Caco-2 (cell line): Measurements from ENCODE around the gene SPPL3. TPM values are rescaled to one million over a fixed set of nuclear protein-coding genes. Genes with fewer than 3 reads are reported as not detected.

Experiments
- BruUV-seq: library from RNA; stranded (reverse); fragments of 400-500 nt; replicated peaks from 2 replicates; lab custom pipeline; 2021; lab: Mats Ljungman, UMichigan
- CTCF ChIA-PET: fragments of 300-600 bp; sonication (Branson Sonifier 250); formaldehyde crosslinking; loops from one replicate; lab custom pipeline; 2022; ENCODE audit warnings: antibody characterized with exemption; lab: Charles Lee
- POLR2A ChIA-PET: fragments of 300-600 bp; sonication (Branson Sonifier 250); formaldehyde crosslinking; loops from one replicate; lab custom pipeline; 2022; ENCODE audit warnings: antibody characterized with exemption; lab: Charles Lee
- DNase-seq, 2 experiments: peaks; one replicate each; pipeline versions ENCODE4 v3.0.0 to v3.0.0-alpha.2; 2020 to 2022
- H3K27me3 ChIP-seq: replicated peaks from 2 replicates; pipeline ENCODE4 v1.6.0; 2011; ENCODE audit warnings: low read length; ENCODE audit not compliant: control insufficient read depth, insufficient read depth
- H3K36me3 ChIP-seq: 2 replicates; pipeline ENCODE4 v1.5.1; 2011; ENCODE audit warnings: low read length; ENCODE audit not compliant: control insufficient read depth, insufficient read depth
- H3K4me1 ChIP-seq: fragments of 250-450 bp; sonication (Bioruptor Pico); 2 replicates; pipeline ENCODE4 v1.5.1; 2020; ENCODE audit warnings: mild to moderate bottlenecking
- H3K4me3 ChIP-seq: 2 replicates; pipeline ENCODE4 v1.5.1; 2011; ENCODE audit warnings: low read depth, mild to moderate bottlenecking, control low read depth, low read length
- H3K9me3 ChIP-seq: fragments of 250-450 bp; sonication (Bioruptor Pico); 2 replicates; pipeline ENCODE4 v1.5.1; 2020; ENCODE audit warnings: mild to moderate bottlenecking, moderate library complexity
- H3K27ac Mint-ChIP-seq: one replicate; pipeline ENCODE4 v1.8.0; 2022; ENCODE audit warnings: mixed read lengths; ENCODE audit not compliant: unreplicated experiment
- H3K27me3 Mint-ChIP-seq: one replicate; pipeline ENCODE4 v1.8.0; 2022; ENCODE audit warnings: mixed read lengths; ENCODE audit not compliant: insufficient read depth, unreplicated experiment
- H3K36me3 Mint-ChIP-seq: one replicate; pipeline ENCODE4 v1.8.0; 2022; ENCODE audit warnings: mild to moderate bottlenecking, mixed read lengths; ENCODE audit not compliant: insufficient read depth, unreplicated experiment
- H3K4me1 Mint-ChIP-seq: one replicate; pipeline ENCODE4 v1.8.0; 2022; ENCODE audit warnings: low read depth, mixed read lengths; ENCODE audit not compliant: unreplicated experiment
- H3K4me3 Mint-ChIP-seq: one replicate; pipeline ENCODE4 v1.8.0; 2022; ENCODE audit warnings: mild to moderate bottlenecking, moderate library complexity, mixed read lengths; ENCODE audit not compliant: unreplicated experiment
- H3K9me3 Mint-ChIP-seq: one replicate; pipeline ENCODE4 v1.8.0; 2022; ENCODE audit warnings: mixed read lengths; ENCODE audit not compliant: unreplicated experiment
- intact Hi-C: fragments of 100-400 bp; cut with micrococcal nuclease; formaldehyde crosslinking; loops from one replicate; pipeline ENCODE4 v1.10.0; 2022; ENCODE audit not compliant: unreplicated experiment
- total RNA-seq: library from RNA; stranded (reverse); gene quantifications from 2 replicates; pipeline ENCODE4 v1.2.3, GENCODE V29; 2022
- TF ChIP-seq, protein P1 (sequence below), 2 experiments: fragments of 200-600 bp in 1 of 2; IDR thresholded peaks; 1 replicate in 1 of 2; 2 replicates in 1 of 2; pipeline versions ENCODE4 v1.5.1 to v1.8.0; 2011 to 2022; ENCODE audit warnings: antibody characterized with exemption in 1 of 2, control low read depth in 1 of 2, inconsistent platforms in 1 of 2, low read depth in 1 of 2, low read length in 1 of 2, mild to moderate bottlenecking in 1 of 2, moderate library complexity in 1 of 2; ENCODE audit not compliant: insufficient read depth in 1 of 2, severe bottlenecking in 1 of 2, unreplicated experiment in 1 of 2

SPPL3 gene
- total RNA-seq, 1 experiment from 2014 or later, result 63.4 TPM

DNA sequence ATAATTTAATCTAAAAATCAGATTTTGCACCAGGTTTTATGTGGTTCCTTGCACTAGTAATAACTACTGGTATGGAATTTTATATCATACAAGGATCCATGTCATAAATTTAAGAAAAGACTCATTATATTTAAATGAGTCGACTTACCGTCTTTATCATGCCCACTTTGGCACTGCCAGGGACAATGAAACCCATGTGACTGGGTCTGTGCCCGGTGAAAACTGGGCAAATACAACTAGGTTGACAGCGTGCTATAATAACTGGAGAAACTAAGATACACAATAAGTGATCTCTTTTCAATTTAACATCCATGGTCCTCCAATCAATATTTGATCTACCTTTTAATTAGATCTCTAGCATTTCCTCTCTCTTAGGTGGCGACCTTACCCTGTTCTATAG, 114.0 kb downstream of the SPPL3 start:
- TF ChIP-seq, protein P1, sequence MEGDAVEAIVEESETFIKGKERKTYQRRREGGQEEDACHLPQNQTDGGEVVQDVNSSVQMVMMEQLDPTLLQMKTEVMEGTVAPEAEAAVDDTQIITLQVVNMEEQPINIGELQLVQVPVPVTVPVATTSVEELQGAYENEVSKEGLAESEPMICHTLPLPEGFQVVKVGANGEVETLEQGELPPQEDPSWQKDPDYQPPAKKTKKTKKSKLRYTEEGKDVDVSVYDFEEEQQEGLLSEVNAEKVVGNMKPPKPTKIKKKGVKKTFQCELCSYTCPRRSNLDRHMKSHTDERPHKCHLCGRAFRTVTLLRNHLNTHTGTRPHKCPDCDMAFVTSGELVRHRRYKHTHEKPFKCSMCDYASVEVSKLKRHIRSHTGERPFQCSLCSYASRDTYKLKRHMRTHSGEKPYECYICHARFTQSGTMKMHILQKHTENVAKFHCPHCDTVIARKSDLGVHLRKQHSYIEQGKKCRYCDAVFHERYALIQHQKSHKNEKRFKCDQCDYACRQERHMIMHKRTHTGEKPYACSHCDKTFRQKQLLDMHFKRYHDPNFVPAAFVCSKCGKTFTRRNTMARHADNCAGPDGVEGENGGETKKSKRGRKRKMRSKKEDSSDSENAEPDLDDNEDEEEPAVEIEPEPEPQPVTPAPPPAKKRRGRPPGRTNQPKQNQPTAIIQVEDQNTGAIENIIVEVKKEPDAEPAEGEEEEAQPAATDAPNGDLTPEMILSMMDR (IDR thresholded peaks at IDR 0.05; ENCODE audit: insufficient read depth in 1 of 2, low read depth in 1 of 2, low read length in 1 of 2, severe bottlenecking in 1 of 2, unreplicated experiment in 1 of 2), result no peak
- Mint-ChIP-seq H3K9me3 (no peaks in the 10 kb centered on the region), H3K4me1 (peaks cover 7% of the 10 kb centered on the region), H3K27me3 (no peaks in the 10 kb centered on the region), H3K27ac (no peak overlapping the region), H3K36me3 (peaks cover 21% of the 10 kb centered on the region), H3K4me3 (no peak overlapping the region)
- Histone ChIP-seq H3K27me3 (no peaks in the 10 kb centered on the region), H3K4me3 (no peak overlapping the region), H3K9me3 (no peaks in the 10 kb centered on the region; the same call in 1 of the 2 replicates), H3K4me1 (peaks cover 11% of the 10 kb centered on the region), H3K36me3 (no peaks in the 10 kb centered on the region)
- CTCF ChIA-PET, result interaction anchor here (0.6 to 0.7 kb wide), 2 partner anchors 182 to 220 kb away, joined by 3 read pairs; no protein-coding TSS in a partner anchor
- POLR2A ChIA-PET, result interaction anchor here (0.6 kb wide), 1 partner anchor 14 kb away, joined by 4 read pairs; no protein-coding TSS in a partner anchor
- BruUV-seq, result no TSS peak
- intact Hi-C loops, result no loop called here
- no peak for DNase-seq

GRCh38 chr12:120787889-120788288, 116.3 kb downstream of the SPPL3 start:
- Mint-ChIP-seq H3K4me3 (no peak overlapping the region), H3K4me1 (peaks cover 7% of the 10 kb centered on the region), H3K9me3 (no peaks in the 10 kb centered on the region), H3K27me3 (no peaks in the 10 kb centered on the region), H3K27ac (no peak overlapping the region), H3K36me3 (peaks cover 20% of the 10 kb centered on the region)
- H3K4me1 ChIP-seq, result peaks cover 11% of the 10 kb centered on the region
- POLR2A ChIA-PET, result no interaction called here
- no peak overlapping the region for H3K4me3 ChIP-seq
- no peak for DNase-seq
- CTCF ChIA-PET, result no interaction called here
- no peaks in the 10 kb centered on the region for H3K27me3 ChIP-seq
- BruUV-seq, result no TSS peak
- H3K9me3 ChIP-seq, result no peaks in the 10 kb centered on the region
- intact Hi-C loops, result no loop called here
- TF ChIP-seq, protein P1 (IDR thresholded peaks at IDR 0.05; ENCODE audit: insufficient read depth in 1 of 2, low read depth in 1 of 2, low read length in 1 of 2, severe bottlenecking in 1 of 2, unreplicated experiment in 1 of 2), result no peak
- no peaks in the 10 kb centered on the region for H3K36me3 ChIP-seq

DNA sequence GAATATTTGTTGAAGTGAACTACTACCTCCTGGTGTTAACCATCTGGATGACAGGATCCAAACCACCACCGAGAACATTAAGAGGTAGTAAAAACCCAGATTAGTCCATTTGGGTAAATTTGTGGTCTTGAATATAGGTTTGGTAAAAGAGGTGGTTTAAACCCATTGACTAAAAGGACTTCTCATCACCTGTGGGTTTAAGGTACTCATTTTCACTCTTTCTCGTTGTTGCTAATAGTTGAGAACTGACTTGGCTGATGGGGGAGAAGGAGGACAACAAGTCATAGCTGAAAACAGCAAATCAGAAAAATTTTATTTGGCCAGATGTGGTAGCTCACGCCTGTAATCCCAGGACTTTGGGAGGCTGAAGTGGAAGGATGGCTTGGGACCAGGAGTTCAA, 119.4 kb downstream of the SPPL3 start:
- no peaks in the 10 kb centered on the region for H3K4me1 ChIP-seq
- intact Hi-C loops, result no loop called here
- no peak overlapping the region for H3K4me3 ChIP-seq
- peaks cover 22% of the 10 kb centered on the region for H3K36me3 Mint-ChIP-seq
- H3K27me3 ChIP-seq, result no peaks in the 10 kb centered on the region
- H3K36me3 ChIP-seq, result no peaks in the 10 kb centered on the region
- BruUV-seq, result no TSS peak
- no peak overlapping the region for H3K27ac Mint-ChIP-seq
- no peaks in the 10 kb centered on the region for H3K9me3 ChIP-seq
- no peak for DNase-seq
- H3K9me3 Mint-ChIP-seq, result no peaks in the 10 kb centered on the region
- TF ChIP-seq, protein P1 (IDR thresholded peaks at IDR 0.05; ENCODE audit: insufficient read depth in 1 of 2, low read depth in 1 of 2, low read length in 1 of 2, severe bottlenecking in 1 of 2, unreplicated experiment in 1 of 2), result no peak
- CTCF ChIA-PET, result no interaction called here
- H3K27me3 Mint-ChIP-seq, result no peaks in the 10 kb centered on the region
- POLR2A ChIA-PET, result interaction anchor here (0.6 kb wide), 1 partner anchor 193 kb away, joined by 3 read pairs; the partner anchor contains the start of gene HNF1A
- no peak overlapping the region for H3K4me3 Mint-ChIP-seq
- H3K4me1 Mint-ChIP-seq, result no peaks in the 10 kb centered on the region
